NCI-H1417 (cell line): ENCODE results near the gene FAM216A.
"Not testable (repeated sequence)": the region's sequence is repeated elsewhere in the genome, so short reads cannot be mapped to it uniquely, and the experiment has no call there.

Experiments
- DNase-seq, 3 experiments: peaks; one replicate each; lab custom pipeline; 2025; lab: John Stamatoyannopoulos, UW

FAM216A gene

DNA sequence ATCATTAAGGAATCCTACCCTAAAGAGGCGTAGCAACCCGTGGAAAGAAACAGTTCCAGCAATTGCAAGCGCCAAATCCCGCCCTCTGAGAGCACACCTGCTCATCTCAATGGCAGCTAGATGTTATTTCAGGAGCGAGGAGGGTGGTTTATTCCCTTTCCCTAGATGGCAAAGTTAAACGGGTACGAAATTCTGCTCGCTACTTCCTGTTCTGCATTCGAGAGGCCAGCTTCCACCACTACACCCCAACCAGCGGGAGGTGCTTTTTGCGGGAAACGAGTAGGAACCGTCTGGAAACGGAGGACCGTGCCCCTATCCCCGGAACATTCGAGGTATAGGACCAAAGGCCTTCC, 32.7 kb downstream of the FAM216A start:
- peak in 2 of 3 experiments; percentile 60 to 87 for DNase-seq

DNA sequence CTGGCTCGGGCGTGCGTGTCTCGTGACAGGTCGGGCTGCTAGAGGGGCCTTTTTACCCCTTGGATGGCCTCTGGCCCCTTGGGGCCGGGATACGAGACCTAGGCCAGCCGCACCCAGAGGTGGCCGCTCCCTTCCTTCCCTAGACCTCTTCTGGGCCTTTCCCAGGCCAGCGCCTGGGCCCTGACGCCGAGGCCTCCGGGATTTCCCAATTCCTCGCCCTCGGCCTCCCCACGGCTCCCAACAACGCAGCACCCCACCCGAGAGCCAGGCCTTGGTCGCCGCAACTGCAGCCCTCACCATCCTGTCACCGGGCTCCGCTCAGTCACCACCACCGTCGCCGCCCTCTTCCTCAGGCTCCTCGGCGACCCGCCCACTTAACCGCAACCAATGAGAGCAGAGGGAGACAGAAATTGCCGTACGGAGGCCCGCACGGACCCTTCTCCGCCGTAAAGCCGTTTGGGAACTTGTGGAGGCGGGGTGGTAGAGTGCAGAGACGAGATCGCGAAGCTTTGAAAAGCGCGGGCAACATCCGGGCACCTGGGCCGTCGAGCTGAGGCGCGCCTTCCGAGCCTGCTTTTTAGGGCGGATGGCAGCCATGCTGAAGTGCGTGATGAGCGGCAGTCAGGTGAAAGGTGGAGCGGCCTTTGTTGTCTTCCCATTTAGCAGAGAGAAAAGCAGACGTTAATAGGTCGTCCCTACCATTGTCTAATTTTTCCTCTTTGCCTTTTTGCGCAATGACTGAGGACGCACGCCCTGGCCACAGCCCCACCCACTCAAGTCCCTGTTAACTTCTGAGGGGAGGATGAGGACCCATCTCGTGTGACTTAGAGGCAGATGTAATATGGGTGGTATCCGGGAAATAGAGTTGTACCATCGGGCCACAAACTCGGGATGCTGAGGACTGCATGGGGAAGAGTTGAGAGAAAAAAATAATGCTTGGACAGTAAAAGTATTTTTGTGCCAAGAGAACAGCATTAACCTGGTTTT, 33.4 kb downstream of the FAM216A start, which contains the start of the genes RAD9B and VPS29:
Gene RAD9B (plus strand): TSS at position 580 of the 987 bp plus-strand sequence. CDS start 7 bp downstream, at position 587.
Gene VPS29 (minus strand): TSS at position 360 of the 987 bp plus-strand sequence. CDS start 60 bp downstream, at position 300.
- peak; percentile 99 for DNase-seq

DNA sequence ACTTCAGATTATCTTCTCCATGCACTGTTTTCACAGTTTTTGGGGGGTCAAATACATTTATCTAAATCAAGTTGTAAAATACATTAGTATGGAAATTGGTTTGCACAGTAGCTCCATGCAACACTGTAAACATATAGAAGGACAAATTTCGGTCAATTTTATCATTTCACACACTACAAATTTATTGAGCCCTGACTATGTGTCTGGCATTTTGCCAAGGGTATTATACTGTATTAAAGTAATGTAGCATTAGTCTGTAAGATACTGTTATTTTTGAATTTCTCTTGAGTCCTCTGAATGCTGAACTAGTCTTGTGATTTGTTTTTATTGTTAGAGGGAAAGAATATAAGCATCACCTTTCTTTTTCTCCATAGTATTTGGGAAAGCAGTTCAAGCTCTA, 34.8 kb downstream of the FAM216A start:
- peak in 1 of 3 experiments; percentile 29 for DNase-seq

DNA sequence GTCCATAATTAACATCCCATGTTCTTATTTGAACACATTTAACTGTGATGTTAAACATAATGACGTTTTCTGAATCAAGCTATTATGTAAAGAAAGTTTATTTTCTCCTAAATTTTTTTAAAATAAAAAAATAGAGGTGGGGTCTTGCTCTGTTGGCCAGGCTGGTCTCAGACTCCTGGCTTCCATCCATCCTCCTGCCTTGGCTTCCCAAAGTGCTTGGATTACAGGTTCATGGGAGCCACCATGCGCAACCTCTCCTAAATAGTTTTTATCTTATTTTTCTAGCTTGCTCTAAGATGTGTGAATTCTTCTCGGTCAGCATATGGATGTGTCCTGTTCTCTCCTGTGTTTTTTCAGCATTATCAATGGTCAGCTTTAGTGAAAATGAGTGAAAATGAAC, 36.7 kb downstream of the FAM216A start:
- DNase-seq = no peak

DNA sequence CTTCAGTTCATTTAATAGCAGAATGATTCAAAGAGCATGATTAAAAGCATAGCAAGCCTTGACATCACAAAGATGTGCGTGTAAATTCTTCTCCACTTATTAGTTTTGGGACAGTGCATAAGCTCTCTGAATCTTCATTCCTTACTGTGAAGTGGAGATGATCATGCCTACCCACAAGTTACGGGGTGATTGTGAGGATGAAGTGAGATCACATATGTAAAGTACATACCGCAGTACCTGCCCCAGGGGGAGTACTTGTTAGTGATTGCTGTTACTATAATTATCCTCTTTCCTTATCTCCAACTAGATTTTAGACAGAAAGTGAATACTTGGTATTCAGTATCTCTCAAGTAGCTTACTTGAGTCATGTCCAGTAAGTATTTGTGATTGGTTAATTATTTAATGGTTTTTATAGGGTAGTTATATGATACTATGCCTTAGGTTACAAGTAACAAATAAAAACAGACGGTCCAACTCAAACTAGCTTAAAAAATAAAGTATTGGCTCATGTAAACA, 39.5 kb downstream of the FAM216A start:
- no peak for DNase-seq

DNA sequence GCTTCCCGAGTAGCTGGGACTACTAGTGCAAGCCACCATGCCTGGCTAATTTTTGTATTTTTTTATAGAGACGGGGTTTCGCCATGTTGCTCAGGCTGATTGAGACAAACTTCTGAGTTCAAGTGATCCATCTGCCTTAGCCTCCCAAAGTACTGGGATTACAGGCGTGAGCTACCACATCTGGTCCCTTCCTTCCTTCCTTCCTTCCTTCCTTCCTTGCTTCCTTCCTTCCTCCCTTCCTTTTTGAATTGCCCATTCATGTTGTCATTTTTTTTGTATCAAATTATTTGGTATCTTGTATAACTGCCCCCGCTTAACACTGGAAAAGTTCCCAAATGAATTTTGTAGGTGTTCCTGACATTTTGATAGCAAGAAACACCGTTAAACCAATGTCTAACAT, 45.2 kb downstream of the FAM216A start:
- no peak for DNase-seq

DNA sequence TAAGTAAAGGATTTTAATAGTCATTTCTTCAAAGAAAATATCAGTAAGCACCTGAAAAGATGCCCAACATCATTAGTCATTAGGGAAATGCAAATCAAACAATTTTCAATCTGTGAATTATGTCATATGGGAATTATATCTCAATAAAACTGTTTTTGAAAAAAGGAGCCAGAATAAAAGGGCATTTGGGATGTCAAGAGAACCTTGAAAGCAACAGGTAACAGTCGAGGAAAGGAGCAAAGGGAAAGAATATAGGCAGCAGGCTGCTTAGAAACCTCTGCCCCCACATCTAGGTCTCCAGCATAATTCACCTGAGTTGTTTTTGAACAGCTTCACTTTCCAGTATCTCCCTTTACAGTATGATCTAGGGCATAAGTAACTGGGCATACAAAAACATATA, 45.7 kb downstream of the FAM216A start:
- no peak for DNase-seq

DNA sequence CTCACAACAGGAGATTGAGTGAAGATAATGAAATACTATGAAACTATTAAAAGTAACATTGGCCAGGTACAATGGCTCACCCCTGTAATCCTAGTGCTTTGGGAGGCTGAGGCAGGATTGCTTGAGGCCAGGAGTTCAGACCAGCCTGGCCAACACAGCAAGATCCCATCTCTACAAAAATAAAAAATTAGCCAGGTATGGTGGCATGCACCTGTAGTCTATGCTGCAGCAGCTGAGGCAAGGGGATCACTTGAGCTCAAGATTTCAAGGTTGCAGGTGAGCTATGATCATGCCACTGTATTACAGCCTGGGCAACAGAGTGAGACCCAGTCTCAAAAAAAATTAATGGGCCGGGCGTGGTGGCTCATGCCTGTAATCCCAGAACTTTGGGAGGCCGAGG, 48.4 kb downstream of the FAM216A start:
- no peak for DNase-seq

DNA sequence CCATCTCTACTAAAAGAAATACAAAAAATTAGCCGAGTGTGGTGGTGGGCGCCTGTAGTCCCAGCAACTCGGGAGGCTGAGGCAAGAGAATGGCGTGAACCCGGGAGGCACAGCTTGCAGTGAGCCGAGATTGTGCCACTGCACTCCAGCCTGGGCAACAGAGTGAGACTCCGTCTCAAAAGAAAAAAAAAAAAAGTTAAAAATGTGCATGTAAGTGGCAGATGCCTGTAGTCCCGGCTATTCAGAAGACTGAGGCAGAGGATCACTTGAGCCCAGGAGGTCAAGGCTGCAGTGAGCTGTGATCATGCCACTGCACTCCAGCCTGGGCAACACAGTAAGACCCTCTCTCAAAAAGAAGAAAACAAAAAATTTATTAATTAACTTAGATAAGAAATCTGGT, 49.4 kb downstream of the FAM216A start:
- not testable (repeated sequence) for DNase-seq

DNA sequence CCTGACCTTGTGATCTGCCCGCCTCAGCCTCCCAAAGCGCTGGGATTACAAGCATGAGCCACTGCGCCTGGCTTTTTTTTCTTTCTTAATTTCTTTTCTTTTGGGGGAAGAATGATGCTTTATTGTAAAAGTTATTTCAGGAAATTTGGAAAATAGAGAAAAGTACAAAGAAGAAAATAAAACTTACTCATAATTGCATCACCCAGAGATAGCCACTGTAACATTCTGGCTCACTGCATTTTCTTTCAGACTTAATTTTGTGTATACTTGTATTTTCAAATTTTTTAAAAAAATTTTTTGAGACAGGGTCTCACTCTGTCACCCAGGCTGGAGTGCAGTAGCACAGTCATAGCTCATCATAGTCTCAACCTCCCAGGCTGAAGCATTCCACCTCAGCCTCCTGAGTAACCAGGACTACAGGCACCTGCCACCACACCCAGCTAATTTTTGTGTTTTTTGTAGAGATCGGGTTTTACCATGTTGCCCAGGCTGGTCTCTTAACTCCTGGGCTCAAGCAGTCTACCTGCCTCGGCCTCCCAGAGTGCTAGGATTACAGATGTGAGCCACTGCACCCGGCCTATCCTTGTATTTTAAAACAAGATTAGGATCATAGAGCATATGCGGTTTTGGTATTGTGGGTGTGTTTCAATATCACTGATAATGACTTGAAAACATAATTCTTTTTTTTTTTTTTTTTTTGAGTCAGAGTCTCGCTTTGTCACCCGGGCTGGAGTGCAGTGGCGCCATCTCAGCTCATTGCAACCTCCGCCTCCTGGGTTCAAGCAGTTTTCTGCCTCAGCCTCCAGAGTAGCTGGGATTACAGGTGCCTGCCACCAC, 52.4 kb downstream of the FAM216A start:
- not testable (repeated sequence) for DNase-seq

DNA sequence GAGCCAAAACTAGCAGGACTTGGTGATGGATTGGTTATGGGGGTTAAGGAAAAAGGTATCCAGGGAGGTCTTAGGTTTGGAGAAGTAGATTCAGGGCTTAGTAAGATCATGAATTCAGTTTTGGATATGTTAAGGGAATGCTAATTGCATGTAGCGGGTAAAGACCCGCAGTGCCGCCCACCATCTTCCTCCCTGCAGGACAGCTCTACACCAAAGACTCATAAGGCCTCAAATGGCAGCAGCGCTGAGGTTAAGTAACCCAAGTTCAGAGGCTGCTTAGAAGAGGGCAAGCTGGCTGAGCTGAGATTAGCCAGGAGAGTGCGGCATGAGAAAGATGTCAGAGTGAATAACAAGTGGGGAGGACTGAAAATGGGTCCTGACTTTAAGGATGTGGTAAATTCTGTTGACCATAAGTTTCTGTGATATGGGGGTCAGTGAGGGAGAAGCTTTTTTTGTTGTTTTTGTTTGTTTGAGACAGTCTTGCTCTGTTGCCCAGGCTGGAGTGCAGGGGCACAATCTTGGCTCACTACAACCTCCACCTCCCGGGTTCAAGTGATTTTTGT, 59.7 kb downstream of the FAM216A start:
- DNase-seq = no peak

DNA sequence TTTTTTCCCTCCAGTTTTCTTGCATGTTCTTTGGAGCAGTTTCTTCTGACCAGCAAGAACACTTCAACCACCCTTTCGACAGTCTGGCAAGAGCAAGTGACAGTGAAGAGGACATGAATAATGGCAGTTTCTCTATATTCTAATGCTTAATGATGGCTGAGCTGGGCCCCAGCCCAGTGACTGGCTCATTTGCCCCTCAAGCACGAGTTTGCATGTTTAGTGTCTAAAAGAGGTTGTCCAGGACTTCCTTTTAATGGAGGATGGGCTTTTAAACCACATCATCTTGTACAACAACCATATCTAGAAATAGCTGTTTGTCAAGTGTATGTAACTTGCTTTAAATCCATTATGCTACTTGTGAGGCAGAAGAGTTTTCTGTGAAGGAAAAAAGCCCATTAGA, 61.9 kb downstream of the FAM216A start:
- peak in 1 of 3 experiments; percentile 85 for DNase-seq

DNA sequence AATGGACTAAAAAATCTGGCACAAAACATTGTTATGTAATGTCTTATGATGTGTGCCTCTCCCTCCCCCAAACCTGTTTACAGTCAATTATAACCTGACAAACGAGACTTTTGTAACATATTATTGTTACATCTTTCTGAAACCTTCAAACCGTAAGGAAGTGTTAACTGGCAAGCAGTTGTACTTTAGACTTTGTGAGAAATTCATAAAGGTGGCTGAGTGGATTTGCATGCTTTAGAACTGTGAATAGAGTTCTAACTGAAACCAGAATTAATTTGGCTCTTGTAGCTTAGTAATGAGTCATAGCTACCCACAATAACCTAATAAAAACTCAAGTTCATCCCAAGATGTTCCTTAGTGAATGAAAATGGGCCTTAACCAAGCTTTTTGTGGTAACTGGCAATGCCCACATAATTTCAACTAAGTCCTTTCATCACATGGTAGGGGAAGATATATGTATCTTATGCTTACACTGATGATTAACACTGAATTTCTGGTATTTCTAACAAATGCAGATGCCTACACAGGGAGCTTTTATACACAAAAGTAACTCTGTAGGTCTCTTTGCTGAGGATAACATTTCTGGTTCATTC, 63.2 kb downstream of the FAM216A start:
- DNase-seq = no peak

DNA sequence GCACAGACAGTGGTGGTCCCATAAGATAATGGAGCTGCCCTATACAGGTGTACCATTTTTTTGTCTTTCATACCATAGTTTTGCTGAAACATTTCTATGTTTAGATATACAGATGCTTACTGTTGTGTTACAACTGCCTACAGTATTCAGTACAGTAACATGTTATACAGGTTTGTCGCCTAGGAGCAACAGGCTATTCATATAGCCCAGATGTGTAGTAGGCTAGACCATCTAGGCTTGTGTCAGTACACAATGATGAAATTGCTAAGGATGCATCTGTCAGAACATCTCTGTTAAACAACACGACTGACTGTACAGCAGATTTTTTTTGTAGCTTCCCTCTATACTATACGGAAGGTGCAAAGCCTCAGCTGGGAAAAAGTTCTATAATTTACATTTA, 64.0 kb downstream of the FAM216A start:
- DNase-seq = no peak

DNA sequence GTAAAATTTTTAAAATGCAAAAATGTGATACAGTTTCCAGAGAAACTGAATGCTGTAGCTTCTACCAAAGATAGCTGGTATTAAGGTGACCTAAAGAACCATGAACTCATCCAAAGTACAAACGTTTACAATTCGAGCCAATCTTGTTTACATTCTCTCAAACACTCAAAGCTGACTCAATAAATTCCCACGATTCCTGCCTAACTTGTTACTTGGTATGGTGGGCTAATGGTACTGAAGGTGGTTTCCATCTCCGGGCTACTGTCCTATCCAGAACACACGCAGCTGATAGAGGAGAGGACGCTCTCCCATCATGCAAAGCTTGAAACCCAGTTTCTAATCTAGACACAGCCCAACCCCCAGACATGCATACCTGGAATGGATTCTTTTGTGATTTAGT, 65.0 kb downstream of the FAM216A start:
- no peak for DNase-seq

DNA sequence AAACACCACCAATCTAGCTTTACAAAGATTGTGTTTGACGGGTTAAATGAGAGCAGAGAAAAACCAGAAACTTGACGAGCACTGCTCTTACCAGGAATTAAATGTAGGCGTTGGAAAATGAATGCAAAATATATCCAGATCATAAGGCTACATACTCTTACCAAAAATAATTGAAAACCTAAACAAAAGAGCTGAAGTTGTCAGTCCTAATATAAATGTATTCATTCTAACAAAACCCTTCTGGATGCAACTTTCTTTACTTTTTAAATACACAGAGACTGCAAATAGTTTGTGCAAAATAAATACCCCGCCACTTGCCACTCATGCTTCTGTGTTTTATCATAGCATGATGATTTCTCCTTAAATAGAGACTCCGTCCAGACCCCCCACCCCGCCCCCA, 66.2 kb downstream of the FAM216A start:
- DNase-seq = no peak

DNA sequence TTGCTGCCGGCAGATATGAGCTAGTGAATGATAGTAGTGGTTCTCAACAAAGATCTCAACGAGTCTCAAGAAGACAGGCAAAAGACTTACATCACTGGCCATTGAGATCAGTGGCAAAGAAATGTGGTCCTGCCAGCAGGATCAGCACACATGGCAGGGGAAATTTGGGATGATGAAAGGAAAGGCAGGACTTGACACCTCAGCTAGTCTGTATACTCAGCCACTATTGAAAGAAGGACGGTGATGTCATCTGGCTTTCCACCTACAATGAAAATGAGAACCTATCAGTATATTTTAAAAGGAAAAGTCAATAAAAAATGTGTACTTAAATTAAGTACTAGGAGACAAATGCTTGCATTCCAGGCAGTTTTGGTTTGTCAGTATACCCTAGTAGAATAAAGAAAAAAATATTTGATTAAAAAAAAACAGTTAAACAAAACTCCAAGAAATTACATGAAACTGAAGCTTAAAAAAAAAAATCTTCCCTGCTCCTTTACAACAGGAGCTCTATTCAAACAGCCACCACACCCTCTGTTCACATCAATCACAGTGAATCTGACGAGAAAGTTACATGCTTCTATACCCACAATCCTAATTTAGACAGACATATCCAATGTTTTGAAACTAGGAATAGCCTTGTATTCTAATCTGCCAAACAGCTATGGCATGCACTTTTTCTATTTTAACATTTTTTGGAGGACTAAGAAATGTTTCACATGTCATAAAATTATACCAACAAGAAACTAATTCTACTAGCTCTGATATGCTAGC, 68.4 kb downstream of the FAM216A start:
- no peak for DNase-seq

DNA sequence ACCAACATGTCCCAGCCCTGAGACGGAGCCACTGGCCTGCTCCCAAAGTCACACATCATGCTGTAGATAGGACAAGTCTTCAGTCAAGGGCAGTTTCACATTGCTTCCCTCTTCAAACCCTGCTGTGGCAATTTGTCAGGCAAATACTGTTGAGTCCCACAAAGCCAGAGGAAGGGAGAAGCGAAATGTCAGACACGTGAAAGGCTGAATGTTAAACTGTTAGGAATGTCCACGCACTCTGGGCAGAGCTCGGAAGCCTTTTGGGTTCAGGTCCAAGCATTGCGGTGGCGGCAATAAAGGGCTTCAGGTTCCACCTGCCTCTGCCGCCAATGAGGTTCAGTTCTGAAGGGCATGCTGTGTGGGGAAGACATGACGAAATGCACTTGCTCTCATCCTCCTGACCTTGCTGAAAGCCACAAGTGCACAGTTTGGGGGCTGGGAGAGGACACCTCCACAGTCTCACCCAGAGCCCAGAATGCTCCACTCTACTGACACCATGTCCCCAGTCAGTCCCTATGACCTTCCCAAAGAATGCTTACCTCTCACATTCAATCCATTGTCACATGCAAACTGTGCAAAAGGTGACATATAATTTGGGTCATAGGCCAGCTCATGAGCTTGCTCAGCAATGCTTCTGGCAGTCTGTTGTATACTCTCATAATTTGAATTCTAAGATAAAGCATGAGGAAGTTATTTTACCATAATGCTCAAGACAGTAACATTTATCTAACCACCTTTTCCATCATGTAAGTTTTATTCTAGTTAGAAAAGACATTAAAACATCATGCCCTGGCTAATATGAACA, 69.2 kb downstream of the FAM216A start:
- DNase-seq = peak in 1 of 3 experiments; percentile 27

DNA sequence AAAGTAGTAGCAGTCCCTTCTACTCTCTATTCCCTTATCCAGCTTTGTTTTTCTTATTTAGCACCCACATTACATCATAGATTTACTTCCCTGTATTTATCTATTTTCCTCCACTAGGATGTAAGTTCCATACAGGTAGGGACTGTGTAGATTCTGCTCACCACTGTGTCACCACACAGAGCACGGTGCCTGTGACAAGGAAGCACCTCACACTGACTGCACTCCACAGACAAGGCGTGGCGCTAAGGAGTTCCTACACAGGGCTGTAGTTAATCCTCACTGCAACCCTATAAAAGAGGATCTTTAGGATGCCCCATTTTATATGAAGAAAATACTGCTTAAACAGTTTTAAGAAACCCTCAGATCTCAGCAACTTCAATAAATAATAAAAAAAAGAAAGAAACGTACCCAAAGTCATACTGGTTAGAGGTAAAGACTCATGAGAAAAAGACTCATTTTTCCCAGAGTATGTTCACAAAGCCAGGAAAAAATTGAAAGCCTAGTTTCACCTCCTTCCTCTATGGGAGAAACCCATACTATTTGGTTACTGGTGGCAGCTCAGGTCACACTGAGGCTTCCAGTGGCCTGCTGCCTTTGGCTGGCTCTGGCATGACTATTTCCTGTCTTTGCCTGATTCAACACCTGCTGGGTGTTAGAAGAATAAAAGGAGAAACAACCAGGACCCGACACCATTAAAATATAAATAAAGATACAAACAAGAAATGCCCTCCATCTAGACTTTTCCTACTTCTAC, 70.4 kb downstream of the FAM216A start:
- no peak for DNase-seq
